Measurements from ENCODE around the gene GDPGP1. TPM values are rescaled to one million over a fixed set of nuclear protein-coding genes. Genes with fewer than 3 reads are reported as not detected.
"Not testable (repeated sequence)": the region's sequence is repeated elsewhere in the genome, so short reads cannot be mapped to it uniquely, and the experiment has no call there.

Gene GDPGP1
- total and polyA plus RNA-seq, 4 donors, result 2.5 to 8.6 (median 5.1) TPM

- not testable (repeated sequence) for H3K4me3 ChIP-seq (ENCODE audit: low read depth in 1 of 3, low read length in 3 of 3); H3K9ac ChIP-seq (ENCODE audit: low read depth in 1 of 2, low read length in 2 of 2); H3K9me3 ChIP-seq (ENCODE audit: control insufficient read depth in 4 of 4, low read length in 3 of 4); H3K36me3 ChIP-seq (ENCODE audit: control insufficient read depth in 4 of 4, insufficient read depth in 3 of 4, low read depth in 1 of 4, low read length in 3 of 4); DNase-seq (ENCODE audit: low spot score); H3K27me3 ChIP-seq (ENCODE audit: control insufficient read depth in 4 of 4, insufficient read depth in 4 of 4, low read length in 3 of 4); H3K4me1 ChIP-seq (ENCODE audit: control insufficient read depth in 4 of 4, insufficient read depth in 4 of 4, low read length in 3 of 4); H3K27ac ChIP-seq (ENCODE audit: low read depth in 1 of 2, low read length in 2 of 2)
- WGBS, result 72% methylated on average over 6 of the region's 6 CpGs
These were observed 47.6 kb downstream of the GDPGP1 start for GRCh38 chr15:90281637-90282036.

DNA sequence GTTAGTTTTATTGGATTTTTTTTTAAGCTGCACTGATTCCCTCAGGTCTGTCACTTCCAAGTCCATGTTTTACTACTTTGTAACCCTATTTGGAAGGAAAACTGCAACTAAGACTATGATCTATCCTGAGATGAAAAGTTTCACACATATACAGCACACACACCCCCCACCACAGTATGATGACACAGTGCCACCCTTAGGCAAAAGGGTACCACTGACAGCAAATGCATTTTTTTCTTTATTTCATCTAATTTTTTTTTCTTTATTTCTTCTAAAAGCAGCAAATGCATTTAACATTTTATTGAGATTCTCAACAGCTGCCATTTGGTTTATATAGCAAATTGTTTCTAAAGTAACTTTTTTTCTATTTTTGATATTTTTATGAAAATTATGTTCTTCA, 52.7 kb downstream of the GDPGP1 start:
- Histone ChIP-seq H3K9ac (ENCODE audit: low read depth in 1 of 2, low read length in 2 of 2) (no peak overlapping the region), H3K36me3 (ENCODE audit: control insufficient read depth in 4 of 4, insufficient read depth in 3 of 4, low read depth in 1 of 4, low read length in 3 of 4) (peaks cover 0 to 1% (median 0%) of the 10 kb centered on the region in 4 donors), H3K9me3 (ENCODE audit: control insufficient read depth in 4 of 4, low read length in 3 of 4) (no peaks in the 10 kb centered on the region), H3K27ac (ENCODE audit: low read depth in 1 of 2, low read length in 2 of 2) (no peak overlapping the region), H3K4me3 (ENCODE audit: low read depth in 1 of 3, low read length in 3 of 3) (no peak overlapping the region), H3K27me3 (ENCODE audit: control insufficient read depth in 4 of 4, insufficient read depth in 4 of 4, low read length in 3 of 4) (no peaks in the 10 kb centered on the region), H3K4me1 (ENCODE audit: control insufficient read depth in 4 of 4, insufficient read depth in 4 of 4, low read length in 3 of 4) (no peaks in the 10 kb centered on the region)
- TF ChIP-seq, protein P1, sequence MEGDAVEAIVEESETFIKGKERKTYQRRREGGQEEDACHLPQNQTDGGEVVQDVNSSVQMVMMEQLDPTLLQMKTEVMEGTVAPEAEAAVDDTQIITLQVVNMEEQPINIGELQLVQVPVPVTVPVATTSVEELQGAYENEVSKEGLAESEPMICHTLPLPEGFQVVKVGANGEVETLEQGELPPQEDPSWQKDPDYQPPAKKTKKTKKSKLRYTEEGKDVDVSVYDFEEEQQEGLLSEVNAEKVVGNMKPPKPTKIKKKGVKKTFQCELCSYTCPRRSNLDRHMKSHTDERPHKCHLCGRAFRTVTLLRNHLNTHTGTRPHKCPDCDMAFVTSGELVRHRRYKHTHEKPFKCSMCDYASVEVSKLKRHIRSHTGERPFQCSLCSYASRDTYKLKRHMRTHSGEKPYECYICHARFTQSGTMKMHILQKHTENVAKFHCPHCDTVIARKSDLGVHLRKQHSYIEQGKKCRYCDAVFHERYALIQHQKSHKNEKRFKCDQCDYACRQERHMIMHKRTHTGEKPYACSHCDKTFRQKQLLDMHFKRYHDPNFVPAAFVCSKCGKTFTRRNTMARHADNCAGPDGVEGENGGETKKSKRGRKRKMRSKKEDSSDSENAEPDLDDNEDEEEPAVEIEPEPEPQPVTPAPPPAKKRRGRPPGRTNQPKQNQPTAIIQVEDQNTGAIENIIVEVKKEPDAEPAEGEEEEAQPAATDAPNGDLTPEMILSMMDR (IDR thresholded peaks at IDR 0.05; ENCODE audit: low read depth, low read length, missing input control), result peak; percentile 40
- TF ChIP-seq RAD21 (IDR thresholded peaks at IDR 0.05) (peak; percentile 74 to 75), YY1 (IDR thresholded peaks at IDR 0.05) (no peak)
- no peak for DNase-seq (ENCODE audit: low spot score)

DNA sequence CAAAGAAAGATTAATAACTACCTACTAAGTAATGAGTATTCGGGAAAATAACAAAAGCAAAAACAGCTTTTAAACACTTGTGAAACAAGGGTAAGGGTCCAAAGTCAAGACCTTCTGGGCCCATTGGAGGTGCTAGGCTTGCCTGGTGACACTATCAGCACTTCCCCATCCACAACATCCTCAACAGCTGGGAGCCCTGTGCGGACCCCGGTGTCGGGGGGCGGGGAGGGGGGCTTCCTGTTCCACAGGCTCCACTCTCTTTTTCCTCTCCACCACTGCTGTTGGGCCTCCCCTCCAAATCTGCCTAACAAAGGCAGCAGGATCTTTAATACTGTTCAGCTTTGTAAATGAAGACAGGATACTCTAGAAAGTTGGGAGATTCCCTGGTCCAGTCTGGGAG, 53.1 kb downstream of the GDPGP1 start:
- Histone ChIP-seq H3K36me3 (ENCODE audit: control insufficient read depth in 4 of 4, insufficient read depth in 3 of 4, low read depth in 1 of 4, low read length in 3 of 4) (peaks cover 0 to 1% (median 0%) of the 10 kb centered on the region in 4 donors), H3K9ac (ENCODE audit: low read depth in 1 of 2, low read length in 2 of 2) (no peak overlapping the region), H3K4me1 (ENCODE audit: control insufficient read depth in 4 of 4, insufficient read depth in 4 of 4, low read length in 3 of 4) (no peaks in the 10 kb centered on the region), H3K27me3 (ENCODE audit: control insufficient read depth in 4 of 4, insufficient read depth in 4 of 4, low read length in 3 of 4) (no peaks in the 10 kb centered on the region), H3K9me3 (ENCODE audit: control insufficient read depth in 4 of 4, low read length in 3 of 4) (no peaks in the 10 kb centered on the region), H3K27ac (ENCODE audit: low read depth in 1 of 2, low read length in 2 of 2) (no peak overlapping the region), H3K4me3 (ENCODE audit: low read depth in 1 of 3, low read length in 3 of 3) (no peak overlapping the region)
- 46% methylated on average over 5 of the region's 5 CpGs for WGBS
- DNase-seq (ENCODE audit: low spot score), result no peak
- TF ChIP-seq, protein P1 (IDR thresholded peaks at IDR 0.05; ENCODE audit: low read depth, low read length, missing input control), result no peak
- no peak for TF ChIP-seq EGR1 (IDR thresholded peaks at IDR 0.05; ENCODE audit: low read depth in 2 of 2)
- TF ChIP-seq HNF4G (IDR thresholded peaks at IDR 0.05), result no peak
- TF ChIP-seq TAF1 (conservative IDR thresholded peaks at IDR 0.05), result no peak
- no peak for TF ChIP-seq MAX (IDR thresholded peaks at IDR 0.05)
- no peak for TF ChIP-seq SP1 (IDR thresholded peaks at IDR 0.05)
- TF ChIP-seq YY1 (IDR thresholded peaks at IDR 0.05), result no peak
- no peak for TF ChIP-seq REST (IDR thresholded peaks at IDR 0.05)
- TF ChIP-seq, protein P2, sequence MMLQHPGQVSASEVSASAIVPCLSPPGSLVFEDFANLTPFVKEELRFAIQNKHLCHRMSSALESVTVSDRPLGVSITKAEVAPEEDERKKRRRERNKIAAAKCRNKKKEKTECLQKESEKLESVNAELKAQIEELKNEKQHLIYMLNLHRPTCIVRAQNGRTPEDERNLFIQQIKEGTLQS (IDR thresholded peaks at IDR 0.05), result no peak
- no peak for TF ChIP-seq GABPA (IDR thresholded peaks at IDR 0.05 in 1 of 2, conservative IDR thresholded peaks at IDR 0.05 in 1 of 2)
- no peak for TF ChIP-seq FOXA2 (IDR thresholded peaks at IDR 0.05)
- TF ChIP-seq RXRA (IDR thresholded peaks at IDR 0.05), result no peak
- TF ChIP-seq RAD21 (IDR thresholded peaks at IDR 0.05), result no peak
- no peak for TF ChIP-seq JUND (IDR thresholded peaks at IDR 0.05)
